Measurements from ENCODE around the gene NSDHL. TPM values are rescaled to one million over a fixed set of nuclear protein-coding genes. Genes with fewer than 3 reads are reported as not detected.

NSDHL gene
- total and polyA plus RNA-seq, 2 experiments from 2014 or later, result 46.2 to 62.9 TPM

- no peaks in the 10 kb centered on the region for H3K9me2 ChIP-seq (replicated peaks; ENCODE audit: insufficient read depth)
- DNase-seq (ENCODE audit: low spot score), result no peak
- no peaks in the 10 kb centered on the region for H4K20me1 ChIP-seq (ENCODE audit: insufficient read depth, poor library complexity, severe bottlenecking)
- no peaks in the 10 kb centered on the region for H3K9me3 ChIP-seq (ENCODE audit: low read depth)
- H3K27ac ChIP-seq, result no peak overlapping the region
- H3K79me2 ChIP-seq, result no peaks in the 10 kb centered on the region
- no peak overlapping the region for H2AFZ ChIP-seq
- no peak overlapping the region for H3K4me2 ChIP-seq
- H3K4me3 ChIP-seq, result no peak overlapping the region
- H3K36me3 ChIP-seq (replicated peaks; ENCODE audit: insufficient read depth, low read depth), result no peaks in the 10 kb centered on the region
- H3K4me1 ChIP-seq (ENCODE audit: insufficient read depth), result no peaks in the 10 kb centered on the region
- TF ChIP-seq EZH2phosphoT487 (IDR thresholded peaks at IDR 0.05; ENCODE audit: low read depth, severe bottlenecking, unreplicated experiment) (no peak), CTCF (IDR thresholded peaks at IDR 0.05; ENCODE audit: poor library complexity) (no peak), EZH2 (IDR thresholded peaks at IDR 0.05; ENCODE audit: borderline replicate concordance) (no peak)
- 84% methylated on average over 17 of the region's 17 CpGs for WGBS (ENCODE audit: low lambda C conversion rate, missing lambda C conversion rate)
- no peaks in the 10 kb centered on the region for H3K27me3 ChIP-seq
Measured at GRCh38 chrX:152865232-152865920, 34.5 kb downstream of the NSDHL start.

- H3K4me3 ChIP-seq, result no peak overlapping the region
- H3K36me3 ChIP-seq (replicated peaks; ENCODE audit: insufficient read depth, low read depth), result no peaks in the 10 kb centered on the region
- TF ChIP-seq CTCF (IDR thresholded peaks at IDR 0.05; ENCODE audit: poor library complexity) (no peak), EZH2phosphoT487 (IDR thresholded peaks at IDR 0.05; ENCODE audit: low read depth, severe bottlenecking, unreplicated experiment) (no peak), EZH2 (IDR thresholded peaks at IDR 0.05; ENCODE audit: borderline replicate concordance) (no peak)
- H3K9me3 ChIP-seq (ENCODE audit: low read depth), result no peaks in the 10 kb centered on the region
- no peak overlapping the region for H2AFZ ChIP-seq
- no peaks in the 10 kb centered on the region for H3K79me2 ChIP-seq
- no peaks in the 10 kb centered on the region for H3K9me2 ChIP-seq (replicated peaks; ENCODE audit: insufficient read depth)
- H3K4me1 ChIP-seq (ENCODE audit: insufficient read depth), result no peaks in the 10 kb centered on the region
- WGBS (ENCODE audit: low lambda C conversion rate, missing lambda C conversion rate), result 83% methylated on average over 5 of the region's 5 CpGs
- H4K20me1 ChIP-seq (ENCODE audit: insufficient read depth, poor library complexity, severe bottlenecking), result no peaks in the 10 kb centered on the region
- no peak for DNase-seq (ENCODE audit: low spot score)
- no peaks in the 10 kb centered on the region for H3K27me3 ChIP-seq
- H3K27ac ChIP-seq, result no peak overlapping the region
- no peak overlapping the region for H3K4me2 ChIP-seq
Measured at GRCh38 chrX:152866386-152866785, 35.5 kb downstream of the NSDHL start.

GRCh38 chrX:152869972-152870371, 39.1 kb downstream of the NSDHL start:
- H4K20me1 ChIP-seq (ENCODE audit: insufficient read depth, poor library complexity, severe bottlenecking), result no peaks in the 10 kb centered on the region
- no peak overlapping the region for H2AFZ ChIP-seq
- WGBS (ENCODE audit: low lambda C conversion rate, missing lambda C conversion rate), result 85% methylated on average over 7 of the region's 7 CpGs
- no peak for DNase-seq (ENCODE audit: low spot score)
- H3K4me2 ChIP-seq, result no peak overlapping the region
- H3K9me3 ChIP-seq (ENCODE audit: low read depth), result no peaks in the 10 kb centered on the region
- H3K27me3 ChIP-seq, result no peaks in the 10 kb centered on the region
- H3K9me2 ChIP-seq (replicated peaks; ENCODE audit: insufficient read depth), result no peaks in the 10 kb centered on the region
- no peaks in the 10 kb centered on the region for H3K79me2 ChIP-seq
- H3K4me3 ChIP-seq, result no peak overlapping the region
- no peak overlapping the region for H3K27ac ChIP-seq
- H3K4me1 ChIP-seq (ENCODE audit: insufficient read depth), result no peaks in the 10 kb centered on the region
- TF ChIP-seq EZH2phosphoT487 (IDR thresholded peaks at IDR 0.05; ENCODE audit: low read depth, severe bottlenecking, unreplicated experiment), result no peak
- H3K36me3 ChIP-seq (replicated peaks; ENCODE audit: insufficient read depth, low read depth), result no peaks in the 10 kb centered on the region

GRCh38 chrX:152871260-152871659, 40.4 kb downstream of the NSDHL start:
- H3K9me3 ChIP-seq (ENCODE audit: low read depth), result no peaks in the 10 kb centered on the region
- no peaks in the 10 kb centered on the region for H3K4me1 ChIP-seq (ENCODE audit: insufficient read depth)
- no peaks in the 10 kb centered on the region for H3K27me3 ChIP-seq
- H4K20me1 ChIP-seq (ENCODE audit: insufficient read depth, poor library complexity, severe bottlenecking), result no peaks in the 10 kb centered on the region
- no peak for DNase-seq (ENCODE audit: low spot score)
- WGBS (ENCODE audit: low lambda C conversion rate, missing lambda C conversion rate), result 77% methylated on average over 9 of the region's 9 CpGs
- H3K9me2 ChIP-seq (replicated peaks; ENCODE audit: insufficient read depth), result no peaks in the 10 kb centered on the region
- no peak for TF ChIP-seq CTCF (IDR thresholded peaks at IDR 0.05; ENCODE audit: poor library complexity)
- TF ChIP-seq EZH2 (IDR thresholded peaks at IDR 0.05; ENCODE audit: borderline replicate concordance), result no peak
- TF ChIP-seq EZH2phosphoT487 (IDR thresholded peaks at IDR 0.05; ENCODE audit: low read depth, severe bottlenecking, unreplicated experiment), result no peak
- H3K4me3 ChIP-seq, result no peak overlapping the region
- no peak overlapping the region for H2AFZ ChIP-seq
- H3K36me3 ChIP-seq (replicated peaks; ENCODE audit: insufficient read depth, low read depth), result no peaks in the 10 kb centered on the region
- H3K4me2 ChIP-seq, result no peak overlapping the region
- no peaks in the 10 kb centered on the region for H3K79me2 ChIP-seq
- no peak overlapping the region for H3K27ac ChIP-seq

All from hepatocyte (in vitro differentiated cells).